ENCODE data around the gene SH3BP1. TPM values are rescaled to one million over a fixed set of nuclear protein-coding genes. Genes with fewer than 3 reads are reported as not detected.

Gene SH3BP1
- total and polyA plus RNA-seq, 2 experiments from 2014 or later, result 9.5 to 46.7 TPM

- Mint-ChIP-seq H3K4me1 (peaks cover 17% of the 10 kb centered on the region), H3K27me3 (ENCODE audit: insufficient read depth, low read depth, poor library complexity) (peaks cover 6% of the 10 kb centered on the region), H3K4me3 (no peak overlapping the region), H3K27ac (no peak overlapping the region), H3K9me3 (no peaks in the 10 kb centered on the region), H3K36me3 (ENCODE audit: low read depth) (no peaks in the 10 kb centered on the region)
- Histone ChIP-seq H3K4me2 (no peak overlapping the region), H4K20me1 (replicated peaks; ENCODE audit: insufficient read depth) (no peaks in the 10 kb centered on the region; the same call in 1 of the 2 replicates), H2AFZ (no peak overlapping the region), H3K4me1 (ENCODE audit: insufficient read depth) (peaks cover 11% of the 10 kb centered on the region; the same call in 1 of the 2 replicates), H3F3A (replicated peaks; ENCODE audit: low read depth) (peaks cover 16% of the 10 kb centered on the region; the same call in 1 of the 2 replicates), H3K27me3 (ENCODE audit: insufficient read depth) (no peaks in the 10 kb centered on the region), H3K27ac (ENCODE audit: low read depth) (no peak overlapping the region), H3K4me3 (no peak overlapping the region), H3K79me2 (replicated peaks; ENCODE audit: insufficient read depth) (no peaks in the 10 kb centered on the region), H3K9me2 (ENCODE audit: insufficient read depth) (no peaks in the 10 kb centered on the region), H3K36me3 (ENCODE audit: insufficient read depth) (no peaks in the 10 kb centered on the region)
- ATAC-seq (no peak), DNase-seq (ENCODE audit: low spot score) (no peak)
- no peak for TF ChIP-seq ZNF331 (CRISPR knock-in tag; IDR thresholded peaks at IDR 0.05; ENCODE audit: low read depth)
Measured at GRCh38 chr22:37679670-37680069, 40.2 kb downstream of the SH3BP1 start.

- H3K27me3 ChIP-seq (ENCODE audit: insufficient read depth), result no peaks in the 10 kb centered on the region
- no peaks in the 10 kb centered on the region for H3K9me2 ChIP-seq (ENCODE audit: insufficient read depth)
- H3K4me3 Mint-ChIP-seq, result no peak overlapping the region
- H3K4me3 ChIP-seq, result no peak overlapping the region
- peaks cover 5% of the 10 kb centered on the region; the same call in 1 of the 2 replicates for H3K4me1 ChIP-seq (ENCODE audit: insufficient read depth)
- no peaks in the 10 kb centered on the region for H3K79me2 ChIP-seq (replicated peaks; ENCODE audit: insufficient read depth)
- H4K20me1 ChIP-seq (replicated peaks; ENCODE audit: insufficient read depth), result no peaks in the 10 kb centered on the region; the same call in 1 of the 2 replicates
- H3K9me3 Mint-ChIP-seq, result no peaks in the 10 kb centered on the region
- H2AFZ ChIP-seq, result no peak overlapping the region
- H3K27me3 Mint-ChIP-seq (ENCODE audit: insufficient read depth, low read depth, poor library complexity), result peaks cover 4% of the 10 kb centered on the region
- H3K36me3 Mint-ChIP-seq (ENCODE audit: low read depth), result no peaks in the 10 kb centered on the region
- ATAC-seq (no peak), DNase-seq (ENCODE audit: low spot score) (no peak)
- no peaks in the 10 kb centered on the region for H3K36me3 ChIP-seq (ENCODE audit: insufficient read depth)
- no peak overlapping the region for H3K27ac Mint-ChIP-seq
- H3K4me2 ChIP-seq, result no peak overlapping the region
- peaks cover 11% of the 10 kb centered on the region; the same call in 1 of the 2 replicates for H3F3A ChIP-seq (replicated peaks; ENCODE audit: low read depth)
- H3K27ac ChIP-seq (ENCODE audit: low read depth), result no peak overlapping the region
- peaks cover 14% of the 10 kb centered on the region for H3K4me1 Mint-ChIP-seq
- TF ChIP-seq POLR2AphosphoS5 (IDR thresholded peaks at IDR 0.05; ENCODE audit: low read depth) (no peak), REST (IDR thresholded peaks at IDR 0.05; ENCODE audit: unreplicated experiment) (no peak), ETS1 (IDR thresholded peaks at IDR 0.05) (no peak), CTCF (conservative IDR thresholded peaks at IDR 0.05; ENCODE audit: low read depth in 2 of 2) (no peak), ZNF462 (CRISPR knock-in tag; IDR thresholded peaks at IDR 0.05) (no peak), JUNB (IDR thresholded peaks at IDR 0.05; ENCODE audit: unreplicated experiment) (no peak), ZNF331 (CRISPR knock-in tag; IDR thresholded peaks at IDR 0.05; ENCODE audit: low read depth) (no peak), CREB1 (CRISPR knock-in tag; IDR thresholded peaks at IDR 0.05; ENCODE audit: low read depth) (no peak)
Measured at GRCh38 chr22:37680191-37680851, 40.9 kb downstream of the SH3BP1 start.

Data from GM23338 (cell line).